Subcutaneous adipose tissue (tissue), 4 donors: Measurements from ENCODE around the gene KIF18B. TPM values are rescaled to one million over a fixed set of nuclear protein-coding genes. Genes with fewer than 3 reads are reported as not detected.

Experiments used
- CTCF ChIP-seq: fragments of 450-650 bp; IDR thresholded peaks from one replicate; pipeline ENCODE4 v1.5.1; 2016; ENCODE audit warnings: low read depth, mild to moderate bottlenecking, control low read depth, antibody characterized with exemption, moderate library complexity
- total RNA-seq, 4 donors: library from RNA; depleted of rRNA; stranded (reverse); fragments of >200 nt; gene quantifications; one replicate each; pipeline ENCODE4 v1.1.0, GENCODE V29; 2016

Gene KIF18B
- total RNA-seq, 4 donors from 2014 or later, result 0.66 to 1.4 TPM; not detected in 2

GRCh38 chr17:44942456-44942855 is 5.1 kb downstream of the KIF18B start:
- no peak for TF ChIP-seq CTCF

DNA sequence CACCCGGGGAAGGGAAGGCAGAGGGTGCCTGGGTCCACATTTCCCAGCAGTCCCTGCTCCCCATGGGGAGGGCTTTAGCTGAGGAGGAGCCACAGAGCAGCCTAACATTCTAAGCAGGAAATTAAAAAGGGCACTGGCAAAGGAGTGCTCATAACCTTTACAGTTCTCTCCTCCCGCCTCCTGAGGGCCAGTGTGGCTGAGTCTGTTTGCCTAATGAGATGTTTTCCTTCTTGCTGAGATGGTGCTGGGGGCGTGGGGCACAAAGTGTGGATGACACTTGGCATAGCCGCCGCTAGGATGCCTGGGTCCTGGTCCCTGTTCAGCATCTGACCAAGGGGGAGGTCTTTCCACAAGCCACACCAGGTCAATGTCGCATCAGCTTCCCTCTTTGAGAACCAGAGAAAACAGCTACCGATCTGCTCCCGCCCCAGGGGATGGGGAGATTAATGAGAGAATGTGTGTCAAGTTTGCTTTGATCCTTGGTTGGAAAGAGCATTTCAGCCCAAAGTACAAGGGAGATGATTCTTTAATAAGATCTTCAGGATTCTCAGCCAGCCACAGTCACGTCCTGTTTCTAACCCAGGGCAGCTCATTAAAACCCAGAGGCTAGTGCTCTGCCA is 5.8 kb downstream of the KIF18B start:
- no peak for TF ChIP-seq CTCF

DNA sequence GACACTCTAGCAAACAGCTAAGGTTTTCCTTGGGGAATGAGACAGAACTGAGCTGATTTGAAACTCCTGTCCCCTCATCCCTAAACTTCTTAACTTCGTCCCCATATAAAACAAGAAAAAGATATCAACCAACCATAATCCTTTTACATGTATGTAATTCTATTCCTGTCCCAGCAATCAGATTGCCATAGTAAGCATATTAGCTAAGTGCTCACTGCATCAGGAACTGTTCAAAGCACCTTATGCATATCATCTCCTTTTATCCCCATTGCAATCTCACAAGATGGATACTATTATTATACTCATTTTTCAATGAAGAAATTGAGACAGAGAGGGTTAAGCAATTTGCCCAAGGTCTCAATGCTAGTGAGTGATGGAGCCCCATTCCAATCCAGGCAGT is 6.8 kb downstream of the KIF18B start:
- no peak for TF ChIP-seq CTCF

DNA sequence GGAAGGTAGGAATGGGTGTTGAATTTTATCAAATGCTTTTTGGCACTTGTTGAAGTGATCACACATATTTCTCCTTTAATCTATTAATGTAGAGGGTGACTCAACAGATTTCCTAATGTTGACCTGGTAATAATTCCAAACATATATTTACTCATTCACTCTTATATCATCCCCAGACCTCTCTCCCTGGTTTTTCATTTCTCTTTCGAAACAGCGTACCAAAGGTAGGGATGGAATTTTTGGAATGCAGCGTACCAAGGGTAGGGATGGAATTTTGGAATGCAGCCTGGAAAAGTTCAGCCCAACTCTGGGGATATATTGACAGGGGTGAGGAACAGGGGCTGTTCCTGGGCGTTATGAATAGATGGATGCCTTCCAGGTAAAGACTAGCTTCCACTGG is 7.3 kb downstream of the KIF18B start:
- no peak for TF ChIP-seq CTCF

DNA sequence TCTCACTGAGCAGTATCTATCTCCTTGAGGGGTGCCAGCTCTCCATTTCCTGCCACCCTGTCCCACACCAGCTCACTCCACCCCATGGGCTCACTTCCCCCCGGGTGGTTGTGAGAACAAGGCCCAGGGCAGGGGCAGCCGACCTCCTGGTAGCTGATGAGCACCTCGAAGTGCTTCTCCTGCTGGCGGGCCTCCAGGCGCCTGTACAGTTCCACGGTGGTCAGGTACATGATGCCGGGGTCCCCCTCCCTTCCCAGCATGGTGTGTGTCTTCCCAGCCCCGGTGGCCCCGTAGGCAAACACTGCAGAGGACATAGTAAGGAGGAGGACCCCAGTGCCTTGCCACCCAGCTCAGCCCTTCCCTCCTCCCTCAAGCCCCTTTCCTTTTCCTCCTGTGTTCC is 12.5 kb downstream of the KIF18B start:
- TF ChIP-seq CTCF, result no peak

GRCh38 chr17:44934745-44935105 is 12.8 kb downstream of the KIF18B start:
- TF ChIP-seq CTCF, result no peak

DNA sequence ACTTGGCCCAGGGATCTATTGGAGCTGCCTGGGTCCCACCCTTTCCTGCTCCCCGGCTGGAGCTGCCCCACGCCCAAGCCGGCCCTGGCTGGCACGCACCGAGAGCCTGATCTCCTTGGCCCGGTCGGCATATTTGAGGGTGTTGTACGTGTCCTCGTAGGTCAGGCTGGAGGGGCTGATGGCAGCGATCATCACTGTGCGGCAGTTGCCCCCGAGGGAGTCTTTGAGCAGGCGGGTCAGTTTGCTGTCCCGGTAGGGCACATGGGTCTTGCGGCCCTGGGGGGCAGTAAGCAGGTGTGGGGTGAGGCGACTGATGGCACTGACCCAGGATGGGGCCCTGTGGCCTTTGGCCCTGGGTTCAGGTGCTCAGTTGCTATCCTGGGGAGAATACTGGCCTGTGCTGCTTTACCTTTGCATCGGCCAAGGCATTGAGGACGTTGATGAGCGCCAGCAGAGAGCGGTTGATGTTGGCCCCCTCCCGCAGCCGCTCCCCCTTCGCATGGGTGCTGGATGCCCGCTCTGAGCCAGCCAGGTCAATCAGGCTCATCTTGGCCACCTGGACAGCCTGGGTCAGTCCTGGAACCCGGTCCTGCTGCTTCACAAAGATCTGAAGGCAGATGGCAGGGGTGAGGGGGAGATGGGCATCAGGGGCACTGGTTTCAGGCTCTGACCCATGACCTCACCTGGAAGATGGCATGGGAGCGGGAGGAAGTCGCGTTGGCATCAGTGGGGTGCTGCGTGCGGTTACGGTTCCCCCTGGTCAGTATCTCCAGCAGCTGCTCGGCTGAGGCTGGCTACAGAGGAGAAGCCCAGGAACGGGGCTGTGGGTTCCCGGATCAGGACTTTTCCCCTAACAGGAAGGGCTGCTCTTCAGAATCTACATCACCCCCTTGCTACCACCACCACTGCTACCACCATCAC is 13.5 kb downstream of the KIF18B start:
- no peak for TF ChIP-seq CTCF
